Lower leg skin (tissue), 4 donors: ENCODE data around the gene CHTOP. TPM values are rescaled to one million over a fixed set of nuclear protein-coding genes. Genes with fewer than 3 reads are reported as not detected.

Experiments
- DNase-seq, 2 donors: peaks; one replicate each; pipeline ENCODE4 v3.0.0-alpha.2; 2019; ENCODE audit warnings: low spot score in 2 of 2
- H3K4me3 ChIP-seq: fragments of 200-600 bp; sonication (generic); 2 replicates; pipeline ENCODE4 v1.5.1; 2017; ENCODE audit warnings: mild to moderate bottlenecking, low read depth; ENCODE audit not compliant: poor library complexity, severe bottlenecking
- CTCF ChIP-seq, 3 donors: fragments of 450-650 bp; IDR thresholded peaks; one replicate each; pipeline ENCODE4 v1.5.1; 2016; ENCODE audit warnings: antibody characterized with exemption in 3 of 3, mild to moderate bottlenecking in 3 of 3, moderate library complexity in 2 of 3
- POLR2A ChIP-seq, 2 donors: fragments of 450-650 bp; IDR thresholded peaks; one replicate each; pipeline ENCODE4 v1.6.1; 2016 to 2017; ENCODE audit warnings: antibody characterized with exemption in 2 of 2, mild to moderate bottlenecking in 1 of 2, moderate library complexity in 1 of 2
- WGBS, 2 donors: methylation state at CpG; one replicate each; pipeline ENCODE4 v1.1.5; 2018; 5-methylcytosine and 5-hydroxymethylcytosine counted together
- intact Hi-C: fragments of 100-400 bp; cut with DNase I; formaldehyde crosslinking; loops from one replicate; pipeline ENCODE4 v1.15.0; 2023; ENCODE audit warnings: low total_unique reads
- total RNA-seq, 4 donors: library from RNA; depleted of rRNA; stranded (reverse); fragments of >200 nt; gene quantifications; one replicate each; pipeline ENCODE4 v1.1.0, GENCODE V29; 2016

CHTOP gene
- total RNA-seq, 4 donors from 2014 or later, result 56.1 to 86.9 (median 65.5) TPM

DNA sequence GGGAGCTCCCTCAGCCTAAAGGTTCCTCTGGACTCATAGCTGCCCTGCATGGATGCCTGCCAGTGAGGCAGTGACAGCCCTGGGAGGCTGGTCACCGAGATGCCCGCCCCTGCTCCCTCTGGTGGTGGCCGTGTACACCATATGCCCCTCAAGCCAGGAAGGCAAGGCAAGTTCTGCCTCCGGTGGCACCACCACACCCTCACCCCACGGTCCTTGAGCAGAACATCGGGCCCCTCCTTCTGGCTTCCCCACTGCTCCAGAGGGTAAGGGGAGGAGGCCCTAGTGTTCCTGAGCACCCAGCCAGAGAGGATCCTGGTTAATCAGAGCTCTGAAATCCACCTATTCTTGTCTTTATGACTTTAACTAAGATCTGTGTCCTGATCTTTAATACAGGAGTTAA, 16.2 kb upstream of the CHTOP start:
- no peak overlapping the region for H3K4me3 ChIP-seq
- WGBS, 2 donors, result 13 to 60% methylated on average over 6 of the region's 6 CpGs
- peak in 1 of 2 donors; percentile 97 for DNase-seq
- intact Hi-C loops, result no loop called here
- TF ChIP-seq POLR2A (IDR thresholded peaks at IDR 0.05), result no peak
- TF ChIP-seq CTCF (IDR thresholded peaks at IDR 0.05), result no peak

- no peak overlapping the region for H3K4me3 ChIP-seq
- no peak for DNase-seq
- TF ChIP-seq POLR2A (IDR thresholded peaks at IDR 0.05), result no peak
- WGBS, 2 donors, result 90 to 98% methylated on average over 6 of the region's 6 CpGs
- intact Hi-C loops, result no loop called here
Measured at GRCh38 chr1:153619171-153619570, 14.7 kb upstream of the CHTOP start.

GRCh38 chr1:153623101-153623500, 10.8 kb upstream of the CHTOP start:
- 79 to 82% methylated on average over 7 of the region's 7 CpGs for WGBS, 2 donors
- no peak overlapping the region for H3K4me3 ChIP-seq
- intact Hi-C loops, result loop anchor here (10.0 kb wide), 1 partner anchor 88 kb away; the partner anchor contains the start of gene S100A6

DNA sequence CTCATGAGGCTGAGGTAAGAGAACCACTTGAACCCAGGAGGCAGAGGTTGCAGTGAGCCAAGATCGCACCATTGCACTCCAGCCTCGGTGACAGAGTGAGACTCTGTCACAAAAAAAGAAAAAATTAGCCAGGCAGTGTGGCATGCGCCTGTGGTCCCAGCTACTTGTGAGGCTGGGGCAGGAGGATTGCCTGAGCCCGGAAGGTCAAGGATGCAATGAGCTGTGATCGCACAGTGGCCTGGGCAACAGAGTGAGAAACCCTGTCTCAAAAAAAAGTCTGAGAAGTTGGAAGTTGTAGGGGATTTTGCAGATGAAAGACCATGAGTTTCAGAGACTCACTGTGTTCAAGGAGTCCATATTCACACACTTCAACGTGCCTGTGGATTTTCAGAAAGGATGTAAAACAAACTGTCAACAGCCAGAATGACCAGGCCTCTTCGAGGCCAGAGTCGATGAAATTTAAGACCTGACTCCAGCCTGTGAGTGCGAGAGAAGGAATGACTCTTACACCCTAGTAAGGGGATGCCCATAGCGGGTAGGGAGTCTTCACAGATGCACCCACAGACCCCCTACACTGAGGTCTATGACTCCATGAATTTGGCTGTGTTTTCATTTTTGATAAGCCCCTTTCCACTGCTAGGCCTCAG, 8.8 kb upstream of the CHTOP start:
- 94% methylated on average over 10 of the region's 10 CpGs for WGBS, 2 donors
- no peak overlapping the region for H3K4me3 ChIP-seq
- peak in 1 of 2 donors; percentile 70 for DNase-seq
- intact Hi-C loops, result loop anchor here (10.0 kb wide), 1 partner anchor 90 kb away; the partner anchor contains the start of gene S100A6
- no peak for TF ChIP-seq POLR2A (IDR thresholded peaks at IDR 0.05)
- TF ChIP-seq CTCF (IDR thresholded peaks at IDR 0.05), result no peak

More at GRCh38 chr1:153623101-153623500, 10.8 kb upstream of the CHTOP start:
- no peak for DNase-seq
- TF ChIP-seq CTCF (IDR thresholded peaks at IDR 0.05), result no peak
- TF ChIP-seq POLR2A (IDR thresholded peaks at IDR 0.05), result no peak

DNA sequence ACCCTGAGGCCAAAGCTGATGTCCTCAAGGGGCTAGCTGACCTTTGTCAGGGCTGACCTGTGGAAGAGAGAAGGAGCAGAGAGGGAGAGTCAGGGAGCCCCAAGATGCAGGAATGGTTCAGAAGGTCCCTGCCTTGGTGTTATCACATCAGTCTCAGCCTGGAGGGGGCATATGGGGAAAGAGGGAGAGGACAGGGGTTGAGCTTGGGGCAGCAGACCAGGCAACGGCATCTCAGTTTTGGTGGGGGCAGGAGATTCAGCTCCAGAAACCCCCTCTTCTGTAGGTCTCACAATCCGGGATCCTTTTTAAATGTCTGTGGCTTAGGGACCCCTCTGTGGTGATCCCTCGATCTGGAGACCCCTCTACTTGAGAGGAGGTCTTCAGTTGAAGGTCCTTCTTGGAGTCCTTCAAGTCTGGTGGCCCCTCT, 7.4 kb upstream of the CHTOP start:
- TF ChIP-seq POLR2A (IDR thresholded peaks at IDR 0.05), result no peak
- no peak for TF ChIP-seq CTCF (IDR thresholded peaks at IDR 0.05)
- DNase-seq, result no peak
- peak overlapping the region; percentile 39 for H3K4me3 ChIP-seq
- intact Hi-C loops, result loop anchor here (10.0 kb wide), 1 partner anchor 92 kb away; the partner anchor contains the start of gene S100A6
- 53 to 59% methylated on average over 3 of the region's 3 CpGs for WGBS, 2 donors

- intact Hi-C loops, result loop anchor here (10.0 kb wide), 1 partner anchor 92 kb away; the partner anchor contains the start of gene S100A6
- 11 to 15% methylated on average over 24 to 26 of the region's 28 CpGs for WGBS, 2 donors
- peak; percentile 77 to 95 for DNase-seq
- peak within 1 kb of the TSS; percentile 39 for H3K4me3 ChIP-seq
- peak in 1 of 2 donors; percentile 31 for TF ChIP-seq POLR2A (IDR thresholded peaks at IDR 0.05)
- TF ChIP-seq CTCF (IDR thresholded peaks at IDR 0.05), result no peak
Measured at GRCh38 chr1:153626904-153627714, 6.8 kb upstream of the CHTOP start, which contains the start of gene S100A13. Gene S100A13 (minus strand): TSS chr1:153627505. CDS start chr1:153626472, 1,033 bp downstream.
